Measurements from ENCODE around the gene LPCAT1. TPM values are rescaled to one million over a fixed set of nuclear protein-coding genes. Genes with fewer than 3 reads are reported as not detected.

The LPCAT1 gene
- total and polyA plus RNA-seq, 10 of the 15 experiments (the other 5 are each of a cell fraction or from before 2014, with no cell fraction given), result 2.3 to 109 (median 72.7) TPM

DNA sequence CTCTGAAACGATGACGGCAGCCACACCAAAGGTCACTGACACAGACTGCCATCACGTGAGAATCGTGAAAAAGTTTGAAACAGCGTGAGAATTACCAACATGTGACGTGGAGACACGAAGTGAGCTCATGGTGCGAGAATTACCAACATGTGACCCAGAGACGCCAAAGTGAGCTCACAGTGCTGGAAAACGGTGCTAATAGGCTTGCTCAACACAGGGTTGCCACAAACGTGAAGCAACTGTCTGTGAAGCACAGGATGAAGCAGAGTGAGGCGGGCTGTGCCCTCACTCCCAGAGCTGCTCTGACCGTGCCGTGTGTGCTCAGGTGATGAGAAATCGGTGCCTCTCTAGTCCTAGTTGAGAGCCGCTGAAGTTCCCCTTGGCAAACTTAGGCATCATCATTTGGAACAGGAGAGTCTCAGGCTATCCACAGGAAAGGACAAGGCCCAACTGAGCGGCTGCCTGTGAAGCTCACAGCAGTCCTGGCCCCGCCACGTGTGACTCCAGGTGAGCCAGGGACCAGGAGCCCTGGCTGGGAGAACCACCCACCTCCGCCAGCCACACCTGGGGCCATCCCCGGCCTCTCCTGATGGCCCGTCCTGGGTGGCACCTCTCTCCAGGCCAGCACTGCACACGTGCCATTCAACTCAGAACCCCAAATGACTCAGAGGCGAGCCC is 48.8 kb downstream of the LPCAT1 start (continued):
- TF ChIP-seq CREB1 (IDR thresholded peaks at IDR 0.05; ENCODE audit: low read depth) (no peak), YBX1 (IDR thresholded peaks at IDR 0.05) (no peak), POLR2A (IDR thresholded peaks at IDR 0.05; ENCODE audit: low read depth, low read length) (peak; percentile 19; the same call in 1 of the 2 replicates), PAX5 (IDR thresholded peaks at IDR 0.05; ENCODE audit: borderline replicate concordance, low read depth, low read length) (no peak), CHD2 (IDR thresholded peaks at IDR 0.05; ENCODE audit: borderline replicate concordance, low read depth, low read length) (no peak), KAT2A (conservative IDR thresholded peaks at IDR 0.05; ENCODE audit: control insufficient read depth, low read depth, low read length) (no peak), PAX8 (IDR thresholded peaks at IDR 0.05) (no peak), SMARCA5 (IDR thresholded peaks at IDR 0.05) (no peak), ETV6 (conservative IDR thresholded peaks at IDR 0.05 in 1 of 2, IDR thresholded peaks at IDR 0.05 in 1 of 2; ENCODE audit: borderline replicate concordance in 1 of 2, low read depth in 1 of 2) (no peak), CREM (IDR thresholded peaks at IDR 0.05; ENCODE audit: low read depth) (no peak), NRF1 (conservative IDR thresholded peaks at IDR 0.05; ENCODE audit: low read depth, low read length) (no peak), POU2F2 (IDR thresholded peaks at IDR 0.05; ENCODE audit: borderline replicate concordance, low read depth, low read length) (no peak)

DNA sequence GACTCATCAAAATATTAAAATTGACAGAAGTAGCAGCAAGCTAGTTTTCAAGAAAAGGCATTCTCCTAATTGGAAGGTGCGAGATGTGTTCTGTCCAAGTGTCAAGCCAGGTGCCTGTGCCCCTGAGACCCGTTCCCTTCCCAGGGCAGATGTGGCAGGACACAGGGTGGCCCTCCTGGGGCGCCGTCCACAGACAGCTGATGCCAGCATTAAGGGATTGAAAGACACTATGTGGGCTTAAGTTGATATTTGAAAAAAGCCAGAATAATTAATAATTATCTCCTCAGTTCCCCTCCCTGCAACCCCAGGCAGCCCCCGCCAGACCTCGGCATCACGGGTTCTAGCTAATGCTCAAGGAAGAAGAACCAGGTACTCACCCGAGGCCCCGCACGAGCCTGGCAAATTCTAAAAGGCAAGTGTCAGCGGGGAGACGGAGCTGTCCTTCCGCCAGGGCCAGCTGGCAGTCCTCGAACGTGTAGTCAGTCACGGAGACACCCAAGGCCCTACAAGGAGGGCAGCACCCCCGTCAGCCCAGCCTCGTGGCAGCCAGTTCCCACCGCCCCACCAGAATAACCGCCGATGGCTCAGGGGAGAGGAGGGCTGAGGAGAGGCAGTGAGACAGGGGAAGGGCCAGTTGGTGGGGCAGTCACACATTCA is 49.4 kb downstream of the LPCAT1 start:
- CTCF ChIA-PET, result interaction anchor here (1.4 kb wide), 2 partner anchors 171 to 306 kb away, joined by 3 to 4 read pairs; no protein-coding TSS in a partner anchor
- Histone ChIP-seq H3K79me2 (ENCODE audit: control insufficient read depth, insufficient read depth, low read length) (no peaks in the 10 kb centered on the region), H3K9ac (ENCODE audit: control insufficient read depth, insufficient read depth, low read length) (no peak overlapping the region), H3K27ac (ENCODE audit: control insufficient read depth, insufficient read depth) (no peak overlapping the region), H3K4me3 (no peak overlapping the region), H3K4me1 (ENCODE audit: control insufficient read depth, insufficient read depth, low read length) (no peaks in the 10 kb centered on the region), H3K36me3 (ENCODE audit: control insufficient read depth in 2 of 2, insufficient read depth in 2 of 2, low read length in 1 of 2) (peaks cover 27 to 58% of the 10 kb centered on the region in 2 experiments), H3K4me2 (ENCODE audit: control insufficient read depth, insufficient read depth) (no peak overlapping the region), H3K27me3 (replicated peaks in 1 of 2; ENCODE audit: control insufficient read depth in 2 of 2, insufficient read depth in 2 of 2, low read length in 1 of 2) (no peaks in the 10 kb centered on the region), H3K9me3 (replicated peaks; ENCODE audit: control insufficient read depth, insufficient read depth, low read length) (no peaks in the 10 kb centered on the region), H4K20me1 (ENCODE audit: control insufficient read depth, insufficient read depth) (no peaks in the 10 kb centered on the region), H2AFZ (ENCODE audit: control insufficient read depth, low read depth, low read length) (no peak overlapping the region)
- FAIRE-seq (no peak), DNase-seq (ENCODE audit: low read depth, low spot score) (no peak), ATAC-seq (no peak)
- peak; percentile 31; the same call in 1 of the 2 replicates for TF ChIP-seq POLR2A (IDR thresholded peaks at IDR 0.05; ENCODE audit: low read depth, low read length)
- no peak for TF ChIP-seq NFYA (IDR thresholded peaks at IDR 0.05; ENCODE audit: borderline replicate concordance, low read depth, low read length)
- in situ Hi-C loops (cut with MboI), result no loop called here
- RAD21 ChIA-PET (ENCODE audit: unreplicated experiment), result no interaction called here
- WGBS (ENCODE audit: insufficient coverage, insufficient replicate concordance, low lambda C conversion rate, missing lambda C conversion rate), result 94% methylated on average over 21 of the region's 21 CpGs
- BruUV-seq (replicated peaks), result no TSS peak
- intact Hi-C loops (cut with micrococcal nuclease; ENCODE audit: unreplicated experiment), result no loop called here
- POLR2A ChIA-PET, result interaction anchor here (1.0 kb wide), 1 partner anchor 15 kb away, joined by 3 read pairs; no protein-coding TSS in a partner anchor
- SMC1A ChIA-PET (ENCODE audit: uncharacterized antibody, unreplicated experiment), result interaction anchor here (1.0 kb wide), 1 partner anchor 17 kb away, joined by 3 read pairs; no protein-coding TSS in a partner anchor
